Measurements from ENCODE around the gene APH1B.
"Not testable (repeated sequence)": the region's sequence is repeated elsewhere in the genome, so short reads cannot be mapped to it uniquely, and the experiment has no call there.

The APH1B gene

GRCh38 chr15:63296195-63296594 is 18.8 kb downstream of the APH1B start:
- DNase-seq: no peak

GRCh38 chr15:63299943-63300575 is 22.7 kb downstream of the APH1B start:
- no peak for DNase-seq

GRCh38 chr15:63301088-63301487 is 23.7 kb downstream of the APH1B start:
- no peak for DNase-seq

GRCh38 chr15:63305260-63305659 is 27.9 kb downstream of the APH1B start:
- DNase-seq: no peak

DNA sequence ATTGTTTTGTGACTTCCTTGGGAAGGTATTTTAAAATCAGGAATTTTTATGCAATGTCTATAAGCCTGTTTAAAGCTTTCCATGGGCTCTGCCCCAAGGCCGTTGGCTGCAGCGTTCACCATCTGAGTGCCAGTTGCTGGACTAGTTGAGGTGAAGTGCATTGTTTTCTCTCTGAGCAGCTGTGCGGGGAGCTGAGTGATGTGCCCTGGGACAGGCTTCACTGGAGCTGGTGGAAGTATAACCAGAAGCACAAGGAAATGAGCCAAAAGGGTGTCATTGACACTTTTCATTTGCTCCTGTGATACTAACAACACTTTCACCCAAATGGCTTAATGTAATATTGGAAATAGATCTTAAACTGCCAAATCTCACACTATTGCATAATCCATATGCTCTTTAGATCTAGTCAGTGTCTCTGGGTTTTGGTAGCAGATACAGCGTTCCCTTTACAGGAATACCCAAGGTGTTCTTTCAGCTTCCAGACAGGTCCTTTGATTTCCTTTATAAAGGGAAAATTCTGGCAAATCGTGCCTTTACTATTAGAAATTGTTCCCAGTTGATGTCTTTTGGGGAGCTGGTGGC is 29.2 kb downstream of the APH1B start:
- no peak for DNase-seq

GRCh38 chr15:63308491-63308890 is 31.1 kb downstream of the APH1B start:
- no peak for DNase-seq

DNA sequence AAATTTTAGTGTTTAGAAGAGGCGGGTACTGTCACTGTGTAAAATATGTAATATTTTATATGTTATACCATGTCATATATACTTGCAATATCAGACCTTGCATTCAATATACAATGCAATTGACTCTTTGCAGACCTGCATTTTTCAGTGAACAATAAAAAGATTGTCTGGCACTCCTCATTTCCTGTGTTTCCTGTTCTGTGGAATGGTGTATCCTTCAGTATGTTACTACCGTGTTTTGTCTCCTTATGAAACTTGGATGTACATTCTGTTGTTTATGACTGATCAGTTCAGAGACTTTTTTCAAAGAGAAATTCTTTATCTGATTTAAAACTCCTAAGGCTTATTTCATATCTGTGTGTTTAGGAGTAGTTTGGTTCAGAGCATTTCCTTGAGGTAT is 31.5 kb downstream of the APH1B start:
- no peak for DNase-seq

DNA sequence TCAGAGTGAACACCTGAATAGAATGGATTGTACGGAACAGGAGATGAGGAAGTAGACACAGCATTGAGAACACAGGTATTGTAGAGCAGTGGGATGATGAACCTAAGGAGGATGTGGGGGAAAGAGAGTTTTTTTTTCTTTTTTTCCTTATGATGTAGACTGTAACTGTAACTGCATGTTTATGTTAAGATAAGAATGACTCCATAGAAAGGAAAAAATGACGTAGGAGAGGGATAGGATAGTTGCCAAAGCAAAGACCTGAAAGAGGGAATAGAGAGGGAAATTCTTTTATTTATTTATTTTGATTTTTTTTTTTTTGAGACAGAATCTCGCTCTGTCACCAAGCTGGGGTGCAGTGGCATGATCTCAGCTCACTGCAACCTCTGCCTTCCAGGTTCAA is 33.2 kb downstream of the APH1B start:
- DNase-seq: no peak

DNA sequence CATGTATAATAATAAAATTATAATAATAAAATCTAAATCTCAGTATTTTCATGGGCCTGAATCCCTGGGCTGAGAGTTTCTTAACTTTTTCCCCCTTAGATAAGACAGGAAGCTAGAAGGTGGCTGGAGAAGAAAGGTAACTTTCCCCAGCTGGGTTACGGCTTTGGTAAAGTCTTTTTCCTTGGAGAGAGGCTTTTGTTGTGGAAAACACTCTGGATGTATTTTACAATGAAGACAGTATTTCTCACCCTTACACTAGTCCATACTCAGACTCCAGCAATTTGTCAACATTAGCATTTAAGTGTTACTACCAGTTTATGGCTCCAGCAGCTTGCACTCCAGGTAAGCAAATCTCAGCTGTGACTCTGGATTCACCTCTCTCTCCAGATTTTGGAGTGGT is 34.9 kb downstream of the APH1B start:
- DNase-seq: no peak

- no peak for DNase-seq
Measured at GRCh38 chr15:63313825-63314224, 36.4 kb downstream of the APH1B start.

DNA sequence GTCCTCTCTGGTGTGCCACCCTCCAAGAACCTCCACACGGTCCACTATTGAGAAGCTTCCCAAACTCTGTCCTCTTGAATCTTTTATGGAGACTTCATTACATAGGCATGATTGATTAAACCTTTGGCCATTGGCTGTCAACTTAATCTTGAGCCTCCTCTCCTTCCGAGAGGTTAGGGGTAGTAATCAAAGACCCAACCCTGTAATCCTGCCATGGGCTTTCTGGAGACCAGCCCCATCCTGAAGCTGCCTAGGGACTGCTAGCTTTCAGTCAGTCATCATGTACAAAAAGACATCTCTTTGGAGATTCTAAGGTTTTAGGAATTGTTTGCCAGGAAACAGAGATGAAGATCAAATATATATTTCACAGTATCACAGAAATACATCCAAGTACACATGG is 37.0 kb downstream of the APH1B start:
- no peak for DNase-seq

DNA sequence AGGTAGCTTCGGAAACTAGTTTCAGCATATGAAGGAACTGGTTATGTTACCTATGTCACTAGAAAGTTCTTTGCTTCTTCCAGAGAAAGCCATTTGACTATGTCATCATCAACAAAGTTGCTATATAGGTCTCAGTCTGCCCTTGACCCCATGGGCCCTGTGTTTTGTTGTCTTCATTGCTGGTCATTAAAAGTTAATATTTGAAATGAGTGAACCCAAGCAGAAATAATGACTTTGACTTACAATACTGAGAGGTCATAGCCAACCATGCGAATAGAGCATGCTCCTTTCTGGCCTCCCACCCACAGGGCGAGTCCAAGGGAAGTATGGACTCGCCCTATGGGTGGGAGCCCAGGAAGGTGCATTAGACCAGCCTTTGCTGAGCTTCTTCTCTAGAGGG is 40.9 kb downstream of the APH1B start:
- no peak for DNase-seq

DNA sequence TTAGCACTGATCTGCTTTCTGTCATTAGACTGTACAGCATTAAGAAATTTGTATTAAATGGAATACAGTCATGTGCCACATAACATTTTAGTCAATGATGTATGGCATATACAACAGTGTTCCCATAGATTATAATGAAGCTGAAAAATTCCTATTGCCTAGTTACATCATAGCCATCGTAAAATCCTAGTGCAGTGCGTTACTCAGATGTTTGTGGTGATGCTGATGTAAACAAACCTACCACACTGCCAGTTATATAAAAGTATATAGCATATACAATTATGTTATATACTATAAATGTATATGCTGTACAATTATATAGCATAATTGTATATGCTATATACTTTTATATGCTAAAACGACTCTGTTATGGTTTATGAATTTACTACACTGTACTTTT is 41.7 kb downstream of the APH1B start:
- DNase-seq: no peak

GRCh38 chr15:63320446-63320845 is 43.0 kb downstream of the APH1B start:
- not testable (repeated sequence) for DNase-seq

- DNase-seq: not testable (repeated sequence)
Measured at GRCh38 chr15:63320981-63321380, 43.6 kb downstream of the APH1B start.

- DNase-seq: no peak
Measured at GRCh38 chr15:63321462-63321861, 44.1 kb downstream of the APH1B start.

GRCh38 chr15:63322541-63322940 is 45.1 kb downstream of the APH1B start:
- no peak for DNase-seq

GRCh38 chr15:63323798-63324563 is 46.6 kb downstream of the APH1B start:
- no peak for DNase-seq

DNA sequence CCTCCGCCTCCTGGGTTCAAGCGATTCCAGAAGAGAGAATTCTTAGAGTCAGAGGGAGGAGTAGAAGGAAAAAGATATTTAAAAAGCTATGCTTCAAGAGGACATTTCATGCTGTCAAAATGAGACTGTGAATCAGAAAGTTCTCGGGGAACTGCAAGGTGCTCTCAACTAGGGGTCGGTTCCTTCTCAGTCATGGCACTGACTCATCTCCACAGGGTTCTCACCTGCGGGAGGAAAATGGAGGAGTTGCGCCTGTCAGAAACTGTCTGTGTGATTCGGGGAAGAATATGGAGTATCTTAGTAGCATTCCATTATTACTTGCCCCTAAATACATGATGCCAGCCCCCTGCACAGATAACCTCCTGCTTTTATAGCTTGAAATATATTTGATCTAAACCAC is 47.4 kb downstream of the APH1B start:
- no peak for DNase-seq

DNA sequence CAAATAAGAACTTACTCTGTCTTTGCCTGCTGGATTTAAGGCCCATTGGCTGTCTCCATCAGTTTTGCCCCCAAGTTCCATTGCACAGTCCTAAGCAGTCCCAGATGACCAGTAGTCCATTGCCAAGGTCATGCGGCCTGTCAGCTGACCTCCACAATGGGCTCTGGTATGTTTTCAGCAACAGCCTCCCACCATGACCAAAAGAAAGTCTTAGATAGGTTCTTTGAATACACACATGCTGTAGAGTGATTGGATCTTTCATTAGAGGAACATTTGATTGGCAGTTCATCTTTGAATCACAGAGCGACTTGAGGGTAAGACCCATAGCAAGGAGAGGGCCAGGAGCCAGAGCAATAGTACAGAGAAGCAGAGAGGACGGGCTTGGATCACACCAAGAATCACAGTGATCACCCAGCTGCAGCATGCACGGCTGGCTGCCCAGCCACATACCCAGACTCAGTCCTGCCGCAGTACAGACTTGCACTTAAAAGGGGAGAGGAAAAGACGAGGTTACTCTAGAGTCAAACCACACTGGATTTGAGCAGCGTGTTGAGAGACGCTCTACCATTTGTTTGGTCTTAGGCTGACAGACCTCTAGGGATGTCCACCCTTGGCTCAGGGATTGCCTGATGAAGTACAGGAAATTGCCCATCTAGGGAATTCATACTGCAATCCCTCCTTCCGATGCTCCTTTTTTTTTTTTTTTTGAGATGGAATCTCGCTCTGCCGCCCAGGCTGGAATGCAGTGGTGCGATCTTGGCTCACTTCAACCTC is 50.4 kb downstream of the APH1B start:
- DNase-seq: no peak

GRCh38 chr15:63329567-63330350 is 52.4 kb downstream of the APH1B start:
- no peak for DNase-seq

DNA sequence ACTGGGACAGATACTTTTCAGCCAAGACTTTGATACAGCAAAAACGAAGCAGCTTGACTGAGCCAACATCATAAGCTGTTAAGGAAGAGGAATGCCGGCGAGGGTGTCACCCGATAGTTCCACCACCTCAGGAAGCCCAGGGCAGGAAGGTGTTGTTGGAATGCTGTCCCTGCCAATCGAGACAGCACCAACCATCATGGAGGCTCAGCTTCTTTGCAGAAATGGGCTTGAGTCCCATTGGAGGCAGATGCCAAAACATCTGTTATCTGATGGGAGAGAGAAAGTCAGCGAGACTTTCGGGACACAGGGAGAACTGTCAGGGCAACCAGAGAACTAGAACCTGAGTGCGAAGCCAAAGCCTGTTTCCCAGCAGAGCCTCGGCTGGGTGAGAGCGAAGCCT is 53.5 kb downstream of the APH1B start:
- DNase-seq: no peak
